ENCODE measurements around the gene PCDHB7.
"Not testable (repeated sequence)": the region's sequence is repeated elsewhere in the genome, so short reads cannot be mapped to it uniquely, and the experiment has no call there.

DNA sequence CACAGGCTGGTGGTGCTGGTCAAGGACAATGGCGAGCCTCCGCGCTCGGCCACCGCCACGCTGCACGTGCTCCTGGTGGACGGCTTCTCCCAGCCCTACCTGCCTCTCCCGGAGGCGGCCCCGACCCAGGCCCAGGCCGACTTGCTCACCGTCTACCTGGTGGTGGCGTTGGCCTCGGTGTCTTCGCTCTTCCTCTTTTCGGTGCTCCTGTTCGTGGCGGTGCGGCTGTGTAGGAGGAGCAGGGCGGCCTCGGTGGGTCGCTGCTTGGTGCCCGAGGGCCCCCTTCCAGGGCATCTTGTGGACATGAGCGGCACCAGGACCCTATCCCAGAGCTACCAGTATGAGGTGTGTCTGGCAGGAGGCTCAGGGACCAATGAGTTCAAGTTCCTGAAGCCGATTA, 43.6 kb downstream of the PCDHB7 start:
- TF ChIP-seq, protein P1, sequence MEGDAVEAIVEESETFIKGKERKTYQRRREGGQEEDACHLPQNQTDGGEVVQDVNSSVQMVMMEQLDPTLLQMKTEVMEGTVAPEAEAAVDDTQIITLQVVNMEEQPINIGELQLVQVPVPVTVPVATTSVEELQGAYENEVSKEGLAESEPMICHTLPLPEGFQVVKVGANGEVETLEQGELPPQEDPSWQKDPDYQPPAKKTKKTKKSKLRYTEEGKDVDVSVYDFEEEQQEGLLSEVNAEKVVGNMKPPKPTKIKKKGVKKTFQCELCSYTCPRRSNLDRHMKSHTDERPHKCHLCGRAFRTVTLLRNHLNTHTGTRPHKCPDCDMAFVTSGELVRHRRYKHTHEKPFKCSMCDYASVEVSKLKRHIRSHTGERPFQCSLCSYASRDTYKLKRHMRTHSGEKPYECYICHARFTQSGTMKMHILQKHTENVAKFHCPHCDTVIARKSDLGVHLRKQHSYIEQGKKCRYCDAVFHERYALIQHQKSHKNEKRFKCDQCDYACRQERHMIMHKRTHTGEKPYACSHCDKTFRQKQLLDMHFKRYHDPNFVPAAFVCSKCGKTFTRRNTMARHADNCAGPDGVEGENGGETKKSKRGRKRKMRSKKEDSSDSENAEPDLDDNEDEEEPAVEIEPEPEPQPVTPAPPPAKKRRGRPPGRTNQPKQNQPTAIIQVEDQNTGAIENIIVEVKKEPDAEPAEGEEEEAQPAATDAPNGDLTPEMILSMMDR (IDR thresholded peaks at IDR 0.05) = not testable (repeated sequence)
- TF ChIP-seq POLR2A (IDR thresholded peaks at IDR 0.05) = not testable (repeated sequence)

Data from lower leg skin (tissue), 3 donors.